ENCODE data around the gene OLFM4. TPM values are rescaled to one million over a fixed set of nuclear protein-coding genes. Genes with fewer than 3 reads are reported as not detected.

OLFM4 gene
- total and polyA plus RNA-seq, 2 of the 8 experiments (the other 6 are each of a cell fraction or from before 2014, with no cell fraction given), result not detected

DNA sequence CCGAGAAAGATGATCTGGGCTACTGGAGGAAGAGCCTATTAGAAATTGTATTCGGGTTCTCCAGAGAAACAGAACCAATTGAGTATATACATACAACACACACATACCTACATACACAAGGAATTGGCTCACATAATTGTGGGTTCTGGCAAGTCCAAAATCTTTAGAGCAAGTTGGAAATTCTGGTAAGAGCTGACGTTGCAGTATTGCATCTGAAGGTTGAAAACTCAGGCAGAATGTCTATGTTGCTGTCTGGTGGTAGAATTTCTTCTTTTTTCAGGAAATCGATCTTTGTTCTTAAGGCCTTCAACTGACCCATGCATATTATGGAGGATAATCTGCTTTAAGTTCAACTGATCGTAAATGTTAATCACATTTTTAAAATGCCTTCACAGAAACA, 15.5 kb upstream of the OLFM4 start:
- no peak overlapping the region for H3K14ac ChIP-seq (ENCODE audit: insufficient read length)
- H3K36me3 ChIP-seq (ENCODE audit: control insufficient read depth in 2 of 4, insufficient read depth in 4 of 4, low read length in 3 of 4), result no peaks in the 10 kb centered on the region
- H2BK20ac ChIP-seq (ENCODE audit: low read length), result no peak overlapping the region
- no peak overlapping the region for H2BK15ac ChIP-seq (ENCODE audit: low read length)
- H3K79me2 ChIP-seq (ENCODE audit: control insufficient read depth in 1 of 2, insufficient read depth in 2 of 2, low read length in 2 of 2), result no peaks in the 10 kb centered on the region
- H3K9me3 ChIP-seq (ENCODE audit: insufficient read depth in 2 of 2, low read depth in 1 of 2, low read length in 1 of 2), result no peaks in the 10 kb centered on the region
- H3K79me1 ChIP-seq (ENCODE audit: low read depth, low read length), result no peaks in the 10 kb centered on the region
- POLR2A ChIA-PET (ENCODE audit: partially characterized antibody), result no interaction called here
- CTCF ChIA-PET (ENCODE audit: partially characterized antibody), result interaction anchor here (1.0 to 1.7 kb wide), 3 partner anchors 51 to 164 kb away, joined by 3 to 6 read pairs (median 4); partner anchors contain the start of gene PCDH8
- H2BK5ac ChIP-seq (ENCODE audit: low read depth, low read length), result no peak overlapping the region
- no peak overlapping the region for H2BK120ac ChIP-seq (replicated peaks; ENCODE audit: low read depth, low read length)
- H2BK12ac ChIP-seq (ENCODE audit: low read depth, low read length), result no peak overlapping the region
- no peaks in the 10 kb centered on the region for H3K23me2 ChIP-seq (ENCODE audit: low read depth, low read length)
- FAIRE-seq (no peak), DNase-seq (ENCODE audit: low read depth in 1 of 2, low spot score in 2 of 2) (no peak)
- H3K27ac ChIP-seq (ENCODE audit: low read depth, low read length), result no peak overlapping the region
- no peak overlapping the region for H2AFZ ChIP-seq (ENCODE audit: low read length)
- no peak overlapping the region for H4K91ac ChIP-seq (replicated peaks; ENCODE audit: insufficient read length, low read length)
- no peak overlapping the region for H3K9ac ChIP-seq (replicated peaks in 1 of 4; ENCODE audit: extremely low read depth in 1 of 4, low read depth in 3 of 4, low read length in 3 of 4)
- no peaks in the 10 kb centered on the region for H3K4me1 ChIP-seq (replicated peaks in 1 of 4; ENCODE audit: control insufficient read depth in 3 of 4, insufficient read depth in 4 of 4, low read length in 3 of 4)
- H2AK5ac ChIP-seq (ENCODE audit: low read depth, low read length), result no peak overlapping the region
- no peaks in the 10 kb centered on the region for H4K20me1 ChIP-seq (replicated peaks in 1 of 2; ENCODE audit: control insufficient read depth in 1 of 2, insufficient read depth in 2 of 2, low read length in 2 of 2)
- no peak overlapping the region for H3K23ac ChIP-seq (ENCODE audit: insufficient read length)
- 93% methylated on average over 5 of the region's 5 CpGs; no CpG with 5 or more reads in 1 of the 2 experiments for whole genome bisulfite sequencing, 2 experiments (ENCODE audit: extremely low coverage in 1 of 2, insufficient coverage in 1 of 2, insufficient read length in 1 of 2, insufficient replicate concordance in 2 of 2, low coverage in 1 of 2, low lambda C conversion rate in 2 of 2, missing lambda C conversion rate in 1 of 2)
- no peak overlapping the region for H4K8ac ChIP-seq (ENCODE audit: extremely low read depth, insufficient read depth, low read length)
- no peak overlapping the region for H3K4me3 ChIP-seq (ENCODE audit: extremely low read depth in 1 of 4, insufficient read depth in 2 of 4, low read depth in 3 of 4, low read length in 4 of 4)
- no peak overlapping the region for H3K56ac ChIP-seq (replicated peaks; ENCODE audit: insufficient read length, low read depth, low read length)
- no peak overlapping the region for H4K5ac ChIP-seq (ENCODE audit: insufficient read length, low read depth, low read length)
- no peak overlapping the region for H3K4me2 ChIP-seq (ENCODE audit: insufficient read depth in 1 of 2, low read depth in 2 of 2, low read length in 2 of 2)
- H3K18ac ChIP-seq (ENCODE audit: extremely low read depth, low read length), result no peak overlapping the region
- no peak overlapping the region for H3K4ac ChIP-seq (replicated peaks; ENCODE audit: insufficient read length, low read depth, low read length)
- no peaks in the 10 kb centered on the region for H3K27me3 ChIP-seq (replicated peaks in 1 of 4; ENCODE audit: control insufficient read depth in 3 of 4, extremely low read depth in 1 of 4, insufficient read depth in 3 of 4, low read length in 3 of 4)
- TF ChIP-seq ASH2L (IDR thresholded peaks at IDR 0.05; ENCODE audit: low read length) (no peak), KDM5A (IDR thresholded peaks at IDR 0.05; ENCODE audit: low read length) (no peak), NRF1 (IDR thresholded peaks at IDR 0.05; ENCODE audit: low read depth, low read length) (no peak), HDAC2 (IDR thresholded peaks at IDR 0.05; ENCODE audit: borderline replicate concordance in 1 of 2, low read depth in 2 of 2, low read length in 2 of 2) (no peak), JUND (IDR thresholded peaks at IDR 0.05; ENCODE audit: low read length) (no peak), CEBPB (IDR thresholded peaks at IDR 0.05; ENCODE audit: low read depth, low read length) (no peak), CREB1 (IDR thresholded peaks at IDR 0.05) (no peak), RAD21 (IDR thresholded peaks at IDR 0.05 in 1 of 2, conservative IDR thresholded peaks at IDR 0.05 in 1 of 2; ENCODE audit: low read depth in 2 of 2, low read length in 2 of 2) (no peak), MAFK (IDR thresholded peaks at IDR 0.05; ENCODE audit: low read depth, low read length) (no peak), EGR1 (IDR thresholded peaks at IDR 0.05; ENCODE audit: borderline replicate concordance, low read depth, low read length) (no peak)
- TF ChIP-seq, protein P1, sequence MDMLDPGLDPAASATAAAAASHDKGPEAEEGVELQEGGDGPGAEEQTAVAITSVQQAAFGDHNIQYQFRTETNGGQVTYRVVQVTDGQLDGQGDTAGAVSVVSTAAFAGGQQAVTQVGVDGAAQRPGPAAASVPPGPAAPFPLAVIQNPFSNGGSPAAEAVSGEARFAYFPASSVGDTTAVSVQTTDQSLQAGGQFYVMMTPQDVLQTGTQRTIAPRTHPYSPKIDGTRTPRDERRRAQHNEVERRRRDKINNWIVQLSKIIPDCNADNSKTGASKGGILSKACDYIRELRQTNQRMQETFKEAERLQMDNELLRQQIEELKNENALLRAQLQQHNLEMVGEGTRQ (IDR thresholded peaks at IDR 0.05; ENCODE audit: low read length), result no peak
- TF ChIP-seq, protein P2, sequence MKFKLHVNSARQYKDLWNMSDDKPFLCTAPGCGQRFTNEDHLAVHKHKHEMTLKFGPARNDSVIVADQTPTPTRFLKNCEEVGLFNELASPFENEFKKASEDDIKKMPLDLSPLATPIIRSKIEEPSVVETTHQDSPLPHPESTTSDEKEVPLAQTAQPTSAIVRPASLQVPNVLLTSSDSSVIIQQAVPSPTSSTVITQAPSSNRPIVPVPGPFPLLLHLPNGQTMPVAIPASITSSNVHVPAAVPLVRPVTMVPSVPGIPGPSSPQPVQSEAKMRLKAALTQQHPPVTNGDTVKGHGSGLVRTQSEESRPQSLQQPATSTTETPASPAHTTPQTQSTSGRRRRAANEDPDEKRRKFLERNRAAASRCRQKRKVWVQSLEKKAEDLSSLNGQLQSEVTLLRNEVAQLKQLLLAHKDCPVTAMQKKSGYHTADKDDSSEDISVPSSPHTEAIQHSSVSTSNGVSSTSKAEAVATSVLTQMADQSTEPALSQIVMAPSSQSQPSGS (IDR thresholded peaks at IDR 0.05; ENCODE audit: low read length), result no peak
